HepG2 (cell line): ENCODE measurements around the gene NAPSA. TPM values are rescaled to one million over a fixed set of nuclear protein-coding genes. Genes with fewer than 3 reads are reported as not detected.
A peak's percentile ranks its signal among the peaks of the same experiment; 100 is the strongest.

Source experiments
- CREB1 ChIP-seq, 2 experiments: fragments of 450-650 bp in 1 of 2; IDR thresholded peaks; 2 replicates each; pipeline ENCODE4 v1.6.1; 2016 to 2017; ENCODE audit warnings: control low read depth in 1 of 2, mild to moderate bottlenecking in 1 of 2, missing compliant biosample characterization in 1 of 2, missing genetic modification characterization in 1 of 2
- GATAD2A ChIP-seq: IDR thresholded peaks from 2 replicates; pipeline ENCODE4 v1.6.1; 2016
- HMG20A ChIP-seq: IDR thresholded peaks from 2 replicates; pipeline ENCODE4 v1.6.1; 2016; ENCODE audit warnings: borderline replicate concordance
- HNRNPLL ChIP-seq: fragments of 200-400 bp; formaldehyde crosslinking; IDR thresholded peaks from 2 replicates; pipeline ENCODE4 v1.6.1; 2017; ENCODE audit warnings: mild to moderate bottlenecking, low read depth, low read length; ENCODE audit not compliant: poor library complexity, severe bottlenecking
- MED1 ChIP-seq: sonication (generic); formaldehyde crosslinking; IDR thresholded peaks from 2 replicates; pipeline ENCODE4 v1.4.0; 2020; ENCODE audit warnings: missing genetic modification reagents
- NFKB2 ChIP-seq: sonication (generic); formaldehyde crosslinking; IDR thresholded peaks from 2 replicates; pipeline ENCODE4 v1.4.0; 2020; ENCODE audit warnings: missing genetic modification reagents, borderline replicate concordance
- RARA ChIP-seq: IDR thresholded peaks from 2 replicates; pipeline ENCODE4 v1.6.1; 2016; ENCODE audit warnings: missing genetic modification reagents, missing compliant biosample characterization
- TCF7 ChIP-seq: sonication (generic); IDR thresholded peaks from 2 replicates; pipeline ENCODE4 v1.6.1; 2016; ENCODE audit warnings: antibody characterized with exemption, low read depth
- ZNF282 ChIP-seq: fragments of 450-650 bp; IDR thresholded peaks from 2 replicates; pipeline ENCODE4 v1.6.1; 2018; ENCODE audit not compliant: partially characterized antibody
- ZNF30 ChIP-seq: sonication (generic); formaldehyde crosslinking; IDR thresholded peaks from 2 replicates; pipeline ENCODE4 v1.5.0; 2020; ENCODE audit warnings: mild to moderate bottlenecking, missing genetic modification reagents
- ZNF552 ChIP-seq: sonication (generic); formaldehyde crosslinking; IDR thresholded peaks from 2 replicates; pipeline ENCODE4 v1.9.0; 2022; ENCODE audit warnings: missing genetic modification reagents, mild to moderate bottlenecking, borderline replicate concordance
- ZNF674 ChIP-seq: sonication (generic); formaldehyde crosslinking; IDR thresholded peaks from 2 replicates; pipeline ENCODE4 v1.5.0; 2020; ENCODE audit warnings: low read depth, mild to moderate bottlenecking, missing genetic modification reagents
- polyA plus RNA-seq, 8 experiments: library from polyadenylated mRNA; depleted of rRNA in 3 of 8; stranded (reverse) in 7 of 8; unstranded in 1 of 8; fragments of >200 nt; fragmentation: Illumina TruSeq in 4 of 8; extraction: Trizol in 4 of 8; gene quantifications; 2 replicates each; pipeline versions ENCODE4 v1.2.1 to v1.2.3, GENCODE V29; 2011 to 2016; ENCODE audit warnings: low read depth in 4 of 8, missing spikeins in 1 of 8, mixed read lengths in 1 of 8; ENCODE audit not compliant: insufficient read depth in 1 of 8
- total RNA-seq, 5 experiments: library from RNA; depleted of rRNA; stranded (reverse); fragments of >200 nt; fragmentation: Illumina TruSeq; extraction: Trizol; gene quantifications; 2 replicates each; pipeline ENCODE4 v1.2.3, GENCODE V29; 2016; ENCODE audit warnings: low read depth in 1 of 5
- TF ChIP-seq, protein P1 (sequence below): sonication (generic); formaldehyde crosslinking; IDR thresholded peaks from one replicate; pipeline ENCODE4 v1.5.1; 2020; ENCODE audit warnings: mild to moderate bottlenecking, missing genetic modification reagents; ENCODE audit errors: not compliant biosample characterization
- TF ChIP-seq, protein P2 (sequence below), 2 experiments: fragments of 450-650 bp in 1 of 2; sonication (generic) in 1 of 2; formaldehyde crosslinking; IDR thresholded peaks; 2 replicates each; pipeline versions ENCODE4 v1.5.0 to v1.8.0; 2020 to 2022; ENCODE audit warnings: mild to moderate bottlenecking in 1 of 2, missing genetic modification reagents in 1 of 2
- TF ChIP-seq, protein P3 (sequence below): sonication (generic); formaldehyde crosslinking; conservative IDR thresholded peaks from 2 replicates; pipeline ENCODE4 v1.8.0; 2022; ENCODE audit warnings: low read depth, missing genetic modification reagents
- TF ChIP-seq, protein P4 (sequence below): sonication (generic); formaldehyde crosslinking; IDR thresholded peaks from 2 replicates; pipeline ENCODE4 v1.5.0; 2020; ENCODE audit warnings: missing genetic modification reagents

Gene NAPSA
- total and polyA plus RNA-seq, 2 of the 13 experiments (the other 11 are each of a cell fraction or from before 2014, with no cell fraction given), result not detected

DNA sequence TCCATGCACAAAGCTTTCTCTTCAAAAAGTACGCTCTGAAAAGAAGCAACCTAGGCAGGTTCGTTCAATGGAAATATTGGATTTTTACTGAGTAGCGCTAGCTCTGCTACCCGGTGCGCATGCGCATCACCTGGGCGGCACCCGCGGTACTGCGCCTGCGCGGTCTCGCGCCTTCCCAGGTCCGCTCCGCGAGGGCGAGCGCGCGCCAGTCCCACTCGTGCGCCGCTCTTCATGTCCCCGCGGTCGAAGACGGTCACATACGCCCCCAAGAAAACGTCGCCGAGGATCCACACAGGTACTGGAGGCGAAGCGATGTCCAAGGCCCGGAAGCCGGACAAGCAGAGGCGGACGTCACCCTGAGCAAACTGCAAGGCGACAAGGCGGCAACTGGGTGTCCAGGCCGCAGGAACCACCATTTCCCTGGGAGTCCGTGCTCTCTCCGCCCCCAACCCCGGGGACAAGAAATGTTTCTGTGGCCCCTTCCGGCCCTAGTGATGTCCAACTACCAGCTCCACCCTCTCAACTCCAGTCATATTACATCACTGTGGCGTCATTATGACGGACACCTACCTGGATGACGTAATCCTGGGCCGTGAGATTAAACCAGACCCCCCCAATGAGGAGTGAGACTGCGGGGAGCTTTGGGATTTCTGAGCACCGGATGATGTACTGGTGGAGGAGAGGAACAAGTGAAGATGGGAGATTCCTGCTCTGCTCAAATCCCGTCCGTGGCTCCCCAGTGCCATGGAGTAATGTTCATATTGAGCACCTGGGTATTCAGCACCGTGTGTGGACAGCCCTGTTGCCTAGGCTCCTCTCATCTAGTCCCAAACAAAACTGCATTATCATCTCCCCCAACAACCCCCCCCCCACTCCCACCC, 31.5 kb downstream of the NAPSA start (continued):
- TF ChIP-seq ZNF552 (CRISPR knock-in tag) (peak; percentile 85; the same call in 1 of the 2 replicates), MED1 (CRISPR knock-in tag) (peak; percentile 47), NFKB2 (CRISPR knock-in tag) (peak; percentile 92), ZNF30 (CRISPR knock-in tag) (peak; percentile 92), HMG20A (CRISPR knock-in tag) (no peak), TCF7 (no peak), RARA (CRISPR knock-in tag) (peak; percentile 15; the same call in 1 of the 2 replicates), GATAD2A (CRISPR knock-in tag) (0 out of 2 replicates have a peak, but pooled peaks have one; percentile 8), ZNF282 (no peak), CREB1 (IDR thresholded peaks at IDR 0.05) (peak; percentile 89), CREB1 (CRISPR knock-in tag; IDR thresholded peaks at IDR 0.05) (peak; percentile 61; the same call in 1 of the 2 replicates), ZNF674 (CRISPR knock-in tag) (peak; percentile 69; the same call in 1 of the 2 replicates), HNRNPLL (no peak)
- TF ChIP-seq, protein P1, sequence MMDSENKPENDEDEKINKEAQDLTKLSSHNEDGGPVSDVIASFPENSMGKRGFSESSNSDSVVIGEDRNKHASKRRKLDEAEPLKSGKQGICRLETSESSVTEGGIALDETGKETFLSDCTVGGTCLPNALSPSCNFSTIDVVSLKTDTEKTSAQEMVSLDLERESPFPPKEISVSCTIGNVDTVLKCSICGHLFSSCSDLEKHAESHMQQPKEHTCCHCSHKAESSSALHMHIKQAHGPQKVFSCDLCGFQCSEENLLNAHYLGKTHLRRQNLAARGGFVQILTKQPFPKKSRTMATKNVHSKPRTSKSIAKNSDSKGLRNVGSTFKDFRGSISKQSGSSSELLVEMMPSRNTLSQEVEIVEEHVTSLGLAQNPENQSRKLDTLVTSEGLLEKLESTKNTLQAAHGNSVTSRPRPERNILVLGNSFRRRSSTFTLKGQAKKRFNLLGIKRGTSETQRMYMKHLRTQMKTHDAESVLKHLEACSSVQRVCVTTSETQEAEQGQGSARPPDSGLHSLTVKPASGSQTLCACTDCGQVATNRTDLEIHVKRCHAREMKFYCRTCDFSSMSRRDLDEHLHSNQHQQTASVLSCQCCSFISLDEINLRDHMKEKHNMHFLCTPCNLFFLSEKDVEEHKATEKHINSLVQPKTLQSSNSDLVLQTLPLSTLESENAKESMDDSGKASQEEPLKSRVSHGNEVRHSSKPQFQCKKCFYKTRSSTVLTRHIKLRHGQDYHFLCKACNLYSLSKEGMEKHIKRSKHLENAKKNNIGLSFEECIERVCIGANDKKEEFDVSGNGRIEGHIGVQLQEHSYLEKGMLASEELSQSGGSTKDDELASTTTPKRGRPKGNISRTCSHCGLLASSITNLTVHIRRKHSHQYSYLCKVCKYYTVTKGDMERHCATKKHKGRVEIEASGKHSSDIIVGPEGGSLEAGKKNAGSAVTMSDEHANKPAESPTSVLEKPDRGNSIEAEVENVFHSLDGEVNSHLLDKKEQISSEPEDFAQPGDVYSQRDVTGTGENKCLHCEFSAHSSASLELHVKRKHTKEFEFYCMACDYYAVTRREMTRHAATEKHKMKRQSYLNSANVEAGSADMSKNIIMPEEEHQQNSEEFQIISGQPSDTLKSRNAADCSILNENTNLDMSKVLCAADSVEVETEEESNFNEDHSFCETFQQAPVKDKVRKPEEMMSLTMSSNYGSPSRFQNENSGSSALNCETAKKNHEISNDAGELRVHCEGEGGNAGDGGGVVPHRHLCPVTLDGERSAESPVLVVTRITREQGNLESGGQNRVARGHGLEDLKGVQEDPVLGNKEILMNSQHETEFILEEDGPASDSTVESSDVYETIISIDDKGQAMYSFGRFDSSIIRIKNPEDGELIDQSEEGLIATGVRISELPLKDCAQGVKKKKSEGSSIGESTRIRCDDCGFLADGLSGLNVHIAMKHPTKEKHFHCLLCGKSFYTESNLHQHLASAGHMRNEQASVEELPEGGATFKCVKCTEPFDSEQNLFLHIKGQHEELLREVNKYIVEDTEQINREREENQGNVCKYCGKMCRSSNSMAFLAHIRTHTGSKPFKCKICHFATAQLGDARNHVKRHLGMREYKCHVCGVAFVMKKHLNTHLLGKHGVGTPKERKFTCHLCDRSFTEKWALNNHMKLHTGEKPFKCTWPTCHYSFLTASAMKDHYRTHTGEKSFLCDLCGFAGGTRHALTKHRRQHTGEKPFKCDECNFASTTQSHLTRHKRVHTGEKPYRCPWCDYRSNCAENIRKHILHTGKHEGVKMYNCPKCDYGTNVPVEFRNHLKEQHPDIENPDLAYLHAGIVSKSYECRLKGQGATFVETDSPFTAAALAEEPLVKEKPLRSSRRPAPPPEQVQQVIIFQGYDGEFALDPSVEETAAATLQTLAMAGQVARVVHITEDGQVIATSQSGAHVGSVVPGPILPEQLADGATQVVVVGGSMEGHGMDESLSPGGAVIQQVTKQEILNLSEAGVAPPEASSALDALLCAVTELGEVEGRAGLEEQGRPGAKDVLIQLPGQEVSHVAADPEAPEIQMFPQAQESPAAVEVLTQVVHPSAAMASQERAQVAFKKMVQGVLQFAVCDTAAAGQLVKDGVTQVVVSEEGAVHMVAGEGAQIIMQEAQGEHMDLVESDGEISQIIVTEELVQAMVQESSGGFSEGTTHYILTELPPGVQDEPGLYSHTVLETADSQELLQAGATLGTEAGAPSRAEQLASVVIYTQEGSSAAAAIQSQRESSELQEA (CRISPR knock-in tag), result peak; percentile 73
- TF ChIP-seq, protein P2, sequence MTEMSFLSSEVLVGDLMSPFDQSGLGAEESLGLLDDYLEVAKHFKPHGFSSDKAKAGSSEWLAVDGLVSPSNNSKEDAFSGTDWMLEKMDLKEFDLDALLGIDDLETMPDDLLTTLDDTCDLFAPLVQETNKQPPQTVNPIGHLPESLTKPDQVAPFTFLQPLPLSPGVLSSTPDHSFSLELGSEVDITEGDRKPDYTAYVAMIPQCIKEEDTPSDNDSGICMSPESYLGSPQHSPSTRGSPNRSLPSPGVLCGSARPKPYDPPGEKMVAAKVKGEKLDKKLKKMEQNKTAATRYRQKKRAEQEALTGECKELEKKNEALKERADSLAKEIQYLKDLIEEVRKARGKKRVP (CRISPR knock-in tag; IDR thresholded peaks at IDR 0.05), result peak in 1 of 2 experiments; percentile 45; a peak in 2 of 4 replicates
- TF ChIP-seq, protein P3, sequence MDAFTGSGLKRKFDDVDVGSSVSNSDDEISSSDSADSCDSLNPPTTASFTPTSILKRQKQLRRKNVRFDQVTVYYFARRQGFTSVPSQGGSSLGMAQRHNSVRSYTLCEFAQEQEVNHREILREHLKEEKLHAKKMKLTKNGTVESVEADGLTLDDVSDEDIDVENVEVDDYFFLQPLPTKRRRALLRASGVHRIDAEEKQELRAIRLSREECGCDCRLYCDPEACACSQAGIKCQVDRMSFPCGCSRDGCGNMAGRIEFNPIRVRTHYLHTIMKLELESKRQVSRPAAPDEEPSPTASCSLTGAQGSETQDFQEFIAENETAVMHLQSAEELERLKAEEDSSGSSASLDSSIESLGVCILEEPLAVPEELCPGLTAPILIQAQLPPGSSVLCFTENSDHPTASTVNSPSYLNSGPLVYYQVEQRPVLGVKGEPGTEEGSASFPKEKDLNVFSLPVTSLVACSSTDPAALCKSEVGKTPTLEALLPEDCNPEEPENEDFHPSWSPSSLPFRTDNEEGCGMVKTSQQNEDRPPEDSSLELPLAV (CRISPR knock-in tag), result peak; percentile 71; the same call in 1 of the 2 replicates
- TF ChIP-seq, protein P4, sequence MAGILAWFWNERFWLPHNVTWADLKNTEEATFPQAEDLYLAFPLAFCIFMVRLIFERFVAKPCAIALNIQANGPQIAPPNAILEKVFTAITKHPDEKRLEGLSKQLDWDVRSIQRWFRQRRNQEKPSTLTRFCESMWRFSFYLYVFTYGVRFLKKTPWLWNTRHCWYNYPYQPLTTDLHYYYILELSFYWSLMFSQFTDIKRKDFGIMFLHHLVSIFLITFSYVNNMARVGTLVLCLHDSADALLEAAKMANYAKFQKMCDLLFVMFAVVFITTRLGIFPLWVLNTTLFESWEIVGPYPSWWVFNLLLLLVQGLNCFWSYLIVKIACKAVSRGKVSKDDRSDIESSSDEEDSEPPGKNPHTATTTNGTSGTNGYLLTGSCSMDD (CRISPR knock-in tag), result peak; percentile 89; the same call in 1 of the 2 replicates
